ENCODE measurements around the gene SUN1. TPM values are rescaled to one million over a fixed set of nuclear protein-coding genes. Genes with fewer than 3 reads are reported as not detected.
"Not testable (repeated sequence)": the region's sequence is repeated elsewhere in the genome, so short reads cannot be mapped to it uniquely, and the experiment has no call there.

The SUN1 gene
- total and polyA plus RNA-seq, 5 donors = 86.9 to 163 (median 139) TPM

DNA sequence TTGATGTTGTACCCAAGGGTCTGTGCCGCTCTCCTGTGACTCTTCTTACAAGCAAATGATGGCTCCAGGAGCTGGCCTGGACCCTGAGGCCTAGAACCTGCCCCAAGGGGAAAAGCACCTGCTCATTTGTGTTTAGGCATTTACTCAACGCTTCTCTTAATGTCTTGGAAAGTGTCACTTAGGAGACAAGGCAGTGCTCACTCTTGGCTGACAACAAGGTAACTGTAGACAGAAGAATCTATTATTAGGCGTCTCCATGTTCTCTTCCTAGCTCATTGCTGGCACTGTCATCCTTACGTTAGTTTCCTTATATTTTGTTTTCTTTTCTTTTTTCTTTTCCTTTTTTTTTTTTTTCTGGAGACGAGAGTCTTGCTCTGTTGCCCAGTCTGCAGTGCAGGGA is 38.1 kb upstream of the SUN1 start:
- 82% methylated on average over 5 of the region's 5 CpGs for WGBS
- no peaks in the 10 kb centered on the region for H3K9me3 ChIP-seq (ENCODE audit: control insufficient read depth, low read length)
- no peaks in the 10 kb centered on the region for H3K27me3 ChIP-seq (ENCODE audit: control insufficient read depth, insufficient read depth)
- no peak overlapping the region for H3K27ac ChIP-seq (ENCODE audit: low read length)
- no peak overlapping the region for H3K4me3 ChIP-seq (ENCODE audit: low read length)
- intact Hi-C loops (cut with DNase I) = no loop called here
- ATAC-seq (no peak), DNase-seq (no peak)
- peaks cover 2% of the 10 kb centered on the region for H3K4me1 ChIP-seq (ENCODE audit: control insufficient read depth, insufficient read depth, low read length)

DNA sequence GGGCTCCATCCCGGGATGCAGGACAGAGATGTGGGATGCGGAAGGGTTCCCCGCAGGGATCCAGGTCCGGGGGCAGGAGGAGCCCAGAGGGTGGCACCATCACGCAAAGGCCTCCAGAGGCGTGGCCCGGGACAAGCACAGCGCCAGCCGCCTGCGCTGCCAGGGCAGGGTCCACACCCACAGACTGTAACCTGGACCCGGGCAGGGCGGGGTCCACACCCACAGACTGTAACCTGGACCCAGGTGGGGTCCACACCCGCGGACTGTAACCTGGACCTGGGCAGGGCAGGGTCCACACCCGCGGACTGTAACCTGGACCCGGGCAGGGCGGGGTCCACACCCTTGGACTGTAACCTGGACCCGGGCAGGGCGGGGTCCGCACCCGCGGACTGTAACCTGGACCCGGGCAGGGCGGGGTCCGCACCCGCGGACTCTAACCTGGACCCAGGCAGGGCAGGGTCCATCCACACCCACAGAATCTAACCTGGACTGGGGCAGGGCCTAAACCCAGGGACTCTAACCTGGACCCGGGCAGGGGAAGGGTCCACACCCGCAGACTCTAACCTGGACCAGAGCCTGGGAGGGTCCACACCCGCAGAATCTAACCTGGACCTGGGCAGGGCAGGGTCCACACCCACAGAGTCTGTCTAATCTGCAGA is 37.5 kb upstream of the SUN1 start:
- peak in 1 of 2 donors; percentile 30 for ATAC-seq
- no peaks in the 10 kb centered on the region for H3K9me3 ChIP-seq (ENCODE audit: control insufficient read depth, low read length)
- peak in 1 of 3 donors; percentile 49 for DNase-seq
- H3K27ac ChIP-seq (ENCODE audit: low read length) = no peak overlapping the region
- H3K4me1 ChIP-seq (ENCODE audit: control insufficient read depth, insufficient read depth, low read length) = peaks cover 2% of the 10 kb centered on the region
- intact Hi-C loops (cut with DNase I) = no loop called here
- 97% methylated on average over 31 of the region's 31 CpGs for WGBS
- H3K27me3 ChIP-seq (ENCODE audit: control insufficient read depth, insufficient read depth) = no peaks in the 10 kb centered on the region
- H3K4me3 ChIP-seq (ENCODE audit: low read length) = no peak overlapping the region

DNA sequence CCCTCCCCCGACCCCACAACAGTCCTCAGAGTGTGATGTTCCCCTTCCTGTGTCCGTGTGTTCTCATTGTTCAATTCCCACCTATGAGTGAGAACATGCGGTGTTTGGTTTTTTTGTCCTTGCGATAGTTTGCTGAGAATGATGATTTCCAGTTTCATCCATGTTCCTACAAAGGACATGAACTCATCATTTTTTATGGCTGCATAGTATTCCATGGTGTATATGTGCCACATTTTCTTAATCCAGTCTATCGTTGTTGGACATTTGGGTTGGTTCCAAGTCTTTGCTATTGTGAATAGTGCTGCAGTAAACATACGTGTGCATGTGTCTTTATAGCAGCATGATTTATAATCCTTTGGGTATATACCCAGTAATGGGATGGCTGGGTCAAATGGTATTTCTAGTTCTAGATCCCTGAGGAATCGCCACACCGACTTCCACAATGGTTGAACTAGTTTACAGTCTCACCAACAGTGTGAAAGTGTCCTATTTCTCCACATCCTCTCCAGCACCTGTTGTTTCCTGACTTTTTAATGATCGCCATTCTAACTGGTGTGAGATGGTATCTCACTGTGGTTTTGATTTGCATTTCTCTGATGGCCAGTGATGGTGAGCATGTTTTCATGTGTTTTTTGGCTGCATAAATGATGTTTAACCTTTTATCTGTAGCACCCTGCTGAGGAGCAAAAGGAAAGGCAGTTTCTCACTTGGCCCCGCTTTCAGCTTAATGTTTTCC is 35.7 kb upstream of the SUN1 start:
- H3K27me3 ChIP-seq (ENCODE audit: control insufficient read depth, insufficient read depth); H3K27ac ChIP-seq (ENCODE audit: low read length); H3K9me3 ChIP-seq (ENCODE audit: control insufficient read depth, low read length); H3K4me3 ChIP-seq (ENCODE audit: low read length); H3K4me1 ChIP-seq (ENCODE audit: control insufficient read depth, insufficient read depth, low read length); intact Hi-C loops (cut with DNase I): not testable (repeated sequence)
- DNase-seq (peak in 1 of 3 donors; percentile 2), ATAC-seq (peak in 1 of 2 donors; percentile 19)
- WGBS = 82% methylated on average over 8 of the region's 10 CpGs

DNA sequence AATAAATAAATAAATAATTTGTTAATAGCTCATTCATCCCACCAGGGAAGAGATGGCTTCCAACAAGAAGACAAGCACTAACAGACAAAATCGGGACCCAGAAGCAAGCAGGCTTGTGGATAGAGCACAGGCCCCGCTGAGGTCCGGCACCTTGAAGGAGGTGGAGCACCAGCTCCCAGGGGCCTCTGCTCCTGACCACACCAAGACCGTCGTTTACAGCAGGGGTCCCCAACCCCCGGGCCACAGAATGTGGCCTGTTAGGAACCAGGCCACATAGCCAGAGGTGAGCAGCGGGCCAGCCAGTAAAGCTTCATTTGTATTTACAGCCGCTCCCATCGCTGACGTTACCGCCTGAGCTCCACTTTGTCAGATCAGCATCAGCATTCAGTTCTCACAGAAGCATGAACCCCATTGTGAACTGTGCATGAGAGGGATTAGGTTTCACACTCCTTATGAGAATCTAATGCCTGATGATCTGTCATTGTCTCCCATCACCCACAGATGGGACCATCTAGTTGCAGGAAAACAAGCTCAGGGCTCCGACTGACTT is 33.3 kb upstream of the SUN1 start:
- H3K9me3 ChIP-seq (ENCODE audit: control insufficient read depth, low read length) = no peaks in the 10 kb centered on the region
- H3K4me1 ChIP-seq (ENCODE audit: control insufficient read depth, insufficient read depth, low read length) = peaks cover 2% of the 10 kb centered on the region
- intact Hi-C loops (cut with DNase I) = no loop called here
- no peak overlapping the region for H3K4me3 ChIP-seq (ENCODE audit: low read length)
- H3K27ac ChIP-seq (ENCODE audit: low read length) = no peak overlapping the region
- WGBS = 81% methylated on average over 12 of the region's 12 CpGs
- DNase-seq = peak in 1 of 3 donors; percentile 19
- no peaks in the 10 kb centered on the region for H3K27me3 ChIP-seq (ENCODE audit: control insufficient read depth, insufficient read depth)
- no peak for ATAC-seq

DNA sequence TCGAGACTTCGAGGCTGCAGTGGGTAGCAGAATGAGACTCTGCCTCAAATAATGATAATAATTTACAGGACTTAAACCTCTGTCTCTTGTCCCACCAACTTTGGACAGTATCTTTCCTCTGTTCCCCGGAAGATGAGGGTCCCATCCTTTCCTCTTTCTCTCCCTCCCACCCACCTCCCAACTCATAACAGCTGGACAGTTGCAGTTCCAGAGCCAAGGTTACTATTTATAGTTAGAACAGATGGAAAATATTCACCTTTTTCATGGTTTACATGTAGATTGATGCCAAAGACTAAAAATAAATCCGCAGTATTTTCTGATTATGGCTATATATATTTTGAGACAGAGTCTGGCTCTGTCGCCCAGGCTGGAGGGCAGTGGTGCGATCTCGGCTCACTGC is 31.6 kb upstream of the SUN1 start:
- ATAC-seq (no peak), DNase-seq (no peak)
- H3K4me3 ChIP-seq (ENCODE audit: low read length) = no peak overlapping the region
- H3K27me3 ChIP-seq (ENCODE audit: control insufficient read depth, insufficient read depth) = no peaks in the 10 kb centered on the region
- H3K27ac ChIP-seq (ENCODE audit: low read length) = no peak overlapping the region
- intact Hi-C loops (cut with DNase I) = no loop called here
- H3K9me3 ChIP-seq (ENCODE audit: control insufficient read depth, low read length) = no peaks in the 10 kb centered on the region
- WGBS = 65% methylated on average over 7 of the region's 7 CpGs
- H3K4me1 ChIP-seq (ENCODE audit: control insufficient read depth, insufficient read depth, low read length) = no peaks in the 10 kb centered on the region

DNA sequence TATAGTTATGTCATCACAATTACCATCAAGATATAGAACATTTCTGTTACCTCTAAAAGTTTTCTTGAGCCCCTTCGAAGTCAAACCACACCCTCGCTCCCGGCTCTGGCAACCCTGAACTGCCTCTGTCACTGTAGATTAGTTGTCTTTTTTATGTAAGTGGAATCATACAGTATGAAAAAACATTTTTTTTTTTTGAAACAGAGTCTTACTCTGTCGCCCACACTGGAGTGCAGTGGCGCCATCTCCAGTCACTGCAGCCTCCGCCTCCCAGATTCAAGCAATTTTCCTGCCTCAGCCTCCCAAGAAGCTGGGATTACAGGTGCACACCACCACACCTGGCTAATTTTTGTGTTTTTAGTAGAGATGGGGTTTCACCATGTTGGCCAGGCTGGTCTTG is 30.9 kb upstream of the SUN1 start:
- H3K27me3 ChIP-seq (ENCODE audit: control insufficient read depth, insufficient read depth); ATAC-seq; DNase-seq; H3K27ac ChIP-seq (ENCODE audit: low read length); H3K4me3 ChIP-seq (ENCODE audit: low read length); intact Hi-C loops (cut with DNase I); H3K9me3 ChIP-seq (ENCODE audit: control insufficient read depth, low read length); H3K4me1 ChIP-seq (ENCODE audit: control insufficient read depth, insufficient read depth, low read length): not testable (repeated sequence)
- WGBS = 73% methylated on average over 6 of the region's 6 CpGs

DNA sequence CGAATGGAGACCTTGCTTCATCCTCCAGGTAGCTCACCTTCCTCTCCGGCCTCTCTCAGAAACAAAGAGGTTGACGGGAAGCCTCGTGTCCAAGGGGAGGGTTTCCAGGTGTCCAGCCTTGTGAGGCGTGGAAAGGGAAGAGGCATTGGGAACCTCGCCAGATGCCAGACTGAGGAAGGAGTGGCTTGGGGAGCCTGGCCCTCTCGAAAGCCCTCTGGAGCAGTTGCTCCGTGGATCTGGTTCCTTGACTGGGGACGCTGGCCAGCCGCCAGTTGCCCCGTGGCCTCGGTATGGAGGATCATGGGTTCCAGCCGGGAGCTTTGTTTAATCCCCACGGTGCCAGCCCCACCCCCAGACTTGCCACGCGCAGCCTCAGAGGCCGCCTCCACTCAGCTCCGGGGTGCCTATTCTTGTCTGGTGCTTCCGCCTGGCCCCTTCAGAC is 30.3 kb upstream of the SUN1 start:
- Histone ChIP-seq H3K9me3 (ENCODE audit: control insufficient read depth, low read length) (no peaks in the 10 kb centered on the region), H3K27me3 (ENCODE audit: control insufficient read depth, insufficient read depth) (no peaks in the 10 kb centered on the region), H3K4me1 (ENCODE audit: control insufficient read depth, insufficient read depth, low read length) (no peaks in the 10 kb centered on the region), H3K4me3 (ENCODE audit: low read length) (no peak overlapping the region), H3K27ac (ENCODE audit: low read length) (no peak overlapping the region)
- ATAC-seq (peak; percentile 26 to 56), DNase-seq (peak; percentile 61 to 87 (median 75))
- WGBS = 41% methylated on average over 19 of the region's 19 CpGs
- intact Hi-C loops (cut with DNase I) = no loop called here

DNA sequence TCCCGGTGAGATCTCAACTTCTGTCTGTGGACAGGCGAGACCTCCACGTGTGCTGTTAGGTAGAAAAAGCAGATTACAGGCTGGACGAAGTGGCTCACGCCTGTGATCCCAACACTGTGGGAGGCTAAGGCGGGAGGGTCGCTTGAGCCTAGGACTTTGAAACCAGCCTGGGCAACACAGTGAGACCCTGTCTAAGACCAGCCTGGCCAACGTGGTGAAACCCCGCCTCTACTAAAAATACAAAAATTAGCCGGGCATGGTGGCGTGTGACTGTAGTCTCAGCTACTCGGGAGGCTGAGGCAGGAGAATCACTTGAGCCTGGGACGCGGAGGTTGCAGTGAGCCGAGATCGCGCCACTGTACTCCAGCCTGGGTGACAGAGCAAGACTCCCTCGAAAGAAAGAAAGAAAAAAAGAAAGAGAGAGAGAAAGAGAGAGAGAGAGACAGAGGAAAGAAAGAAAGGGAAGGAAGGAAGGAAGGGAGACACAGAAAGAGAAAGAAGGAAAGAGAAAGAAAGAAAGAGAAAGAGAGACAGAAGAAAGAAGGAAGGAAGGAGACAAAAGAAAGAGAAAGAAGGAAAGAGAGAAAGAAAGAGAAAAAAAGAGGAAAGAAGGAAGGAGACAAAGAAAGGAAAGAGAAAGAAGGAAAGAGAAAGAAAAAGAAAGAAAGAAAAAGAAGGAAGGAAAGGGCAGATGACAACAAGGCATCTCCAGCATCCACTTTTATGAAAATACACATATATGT is 29.6 kb upstream of the SUN1 start:
- intact Hi-C loops (cut with DNase I) = no loop called here
- Histone ChIP-seq H3K4me1 (ENCODE audit: control insufficient read depth, insufficient read depth, low read length) (no peaks in the 10 kb centered on the region), H3K9me3 (ENCODE audit: control insufficient read depth, low read length) (no peaks in the 10 kb centered on the region), H3K4me3 (ENCODE audit: low read length) (no peak overlapping the region), H3K27ac (ENCODE audit: low read length) (no peak overlapping the region), H3K27me3 (ENCODE audit: control insufficient read depth, insufficient read depth) (no peaks in the 10 kb centered on the region)
- DNase-seq (no peak), ATAC-seq (no peak)
- WGBS = 83% methylated on average over 18 of the region's 18 CpGs

DNA sequence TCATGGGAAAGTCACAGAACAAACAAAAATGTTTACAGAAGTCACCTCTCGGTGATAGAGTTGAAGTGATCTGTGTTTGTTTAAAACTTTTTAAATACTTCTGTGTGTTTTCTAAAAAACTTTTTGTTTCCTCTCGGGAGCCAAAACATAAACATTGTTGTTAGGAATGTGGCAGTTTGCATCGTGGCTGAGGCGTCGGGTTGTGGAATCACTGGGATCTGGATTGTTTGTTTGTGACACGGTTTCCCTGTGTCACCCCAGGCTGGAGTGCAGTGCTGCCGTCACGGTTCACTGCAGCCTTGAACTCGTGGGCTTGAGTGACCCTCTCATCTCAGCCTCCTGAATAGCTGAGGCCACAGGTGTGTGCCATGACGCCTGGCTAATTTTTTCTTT is 29.0 kb upstream of the SUN1 start:
- intact Hi-C loops (cut with DNase I) = no loop called here
- WGBS = 74% methylated on average over 10 of the region's 10 CpGs
- Histone ChIP-seq H3K27me3 (ENCODE audit: control insufficient read depth, insufficient read depth) (no peaks in the 10 kb centered on the region), H3K4me3 (ENCODE audit: low read length) (no peak overlapping the region), H3K4me1 (ENCODE audit: control insufficient read depth, insufficient read depth, low read length) (no peaks in the 10 kb centered on the region), H3K27ac (ENCODE audit: low read length) (no peak overlapping the region), H3K9me3 (ENCODE audit: control insufficient read depth, low read length) (no peaks in the 10 kb centered on the region)
- ATAC-seq = no peak
- DNase-seq = no peak

DNA sequence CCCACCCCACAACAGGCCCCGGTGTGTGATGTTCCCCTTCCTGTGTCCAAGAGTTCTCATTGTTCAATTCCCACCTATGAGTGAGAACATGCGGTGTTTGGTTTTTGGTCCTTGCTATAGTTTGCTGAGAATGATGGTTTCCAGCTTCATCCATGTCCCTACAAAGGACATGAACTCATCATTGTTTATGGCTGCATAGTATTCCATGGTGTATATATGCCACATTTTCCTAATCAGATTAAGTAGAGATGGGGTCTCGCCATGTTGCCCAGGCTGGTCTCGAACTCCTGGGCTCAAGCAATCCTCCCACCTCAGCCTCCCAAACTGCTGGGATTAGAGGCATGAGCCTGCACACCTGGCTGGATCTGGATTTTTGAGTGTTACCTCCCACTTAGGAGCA is 28.5 kb upstream of the SUN1 start:
- H3K27ac ChIP-seq (ENCODE audit: low read length); H3K9me3 ChIP-seq (ENCODE audit: control insufficient read depth, low read length); H3K4me3 ChIP-seq (ENCODE audit: low read length); intact Hi-C loops (cut with DNase I); ATAC-seq; DNase-seq; H3K4me1 ChIP-seq (ENCODE audit: control insufficient read depth, insufficient read depth, low read length); H3K27me3 ChIP-seq (ENCODE audit: control insufficient read depth, insufficient read depth): not testable (repeated sequence)
- 68% methylated on average over 4 of the region's 4 CpGs for WGBS

DNA sequence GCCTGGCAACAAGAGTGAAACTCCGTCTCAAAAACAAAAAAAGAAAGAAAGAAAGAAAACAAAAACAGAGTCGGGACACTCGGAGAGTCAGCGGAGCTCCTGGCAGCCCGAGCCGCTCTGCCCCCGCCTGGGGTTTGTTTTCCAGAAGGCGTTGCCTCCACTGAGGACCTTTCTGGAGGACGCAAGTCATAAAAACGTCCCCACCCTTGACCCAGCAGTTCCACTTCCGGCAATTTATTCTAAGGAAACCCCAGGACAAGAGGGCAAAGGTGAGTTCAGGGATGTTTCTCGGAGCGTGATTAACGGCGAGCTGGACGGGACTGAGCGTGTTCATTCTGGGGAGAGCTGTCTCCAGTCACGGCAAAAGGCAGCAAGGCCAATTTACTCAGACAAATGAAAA is 27.0 kb upstream of the SUN1 start:
- DNase-seq = peak; percentile 64 to 82 (median 67)
- Histone ChIP-seq H3K27me3 (ENCODE audit: control insufficient read depth, insufficient read depth) (no peaks in the 10 kb centered on the region), H3K9me3 (ENCODE audit: control insufficient read depth, low read length) (no peaks in the 10 kb centered on the region), H3K4me3 (ENCODE audit: low read length) (no peak overlapping the region), H3K27ac (ENCODE audit: low read length) (peak overlapping the region; percentile 70), H3K4me1 (ENCODE audit: control insufficient read depth, insufficient read depth, low read length) (no peaks in the 10 kb centered on the region)
- 52% methylated on average over 18 of the region's 18 CpGs for WGBS
- intact Hi-C loops (cut with DNase I) = no loop called here
- peak; percentile 75 to 93 for ATAC-seq

All from right cardiac atrium (tissue), 5 donors.